Astrocyte (in vitro differentiated cells and primary cell): ENCODE results near the gene LPO. TPM values are rescaled to one million over a fixed set of nuclear protein-coding genes. Genes with fewer than 3 reads are reported as not detected.

Experiments used
- DNase-seq: peaks from one replicate; pipeline ENCODE4 v3.0.0-alpha.2; 2010; ENCODE audit warnings: low read depth
- FAIRE-seq: peaks from 2 replicates; lab custom pipeline; 2011; peaks lifted over from hg19 to GRCh38; lab: Jason Lieb, UNC
- H2AFZ ChIP-seq: 2 replicates; pipeline ENCODE4 v1.6.0; 2012; ENCODE audit warnings: low read depth, low read length, inconsistent platforms
- H3K27ac ChIP-seq: 2 replicates; pipeline ENCODE4 v1.5.1; 2011; ENCODE audit warnings: low read depth, low read length, inconsistent platforms
- H3K27me3 ChIP-seq: 2 replicates; pipeline ENCODE4 v1.6.0; 2011; ENCODE audit warnings: low read length, inconsistent platforms; ENCODE audit not compliant: insufficient read depth
- H3K36me3 ChIP-seq: 2 replicates; pipeline ENCODE4 v1.5.1; 2011; ENCODE audit warnings: low read length, inconsistent platforms; ENCODE audit not compliant: insufficient read depth
- H3K4me1 ChIP-seq: 2 replicates; pipeline ENCODE4 v1.5.1; 2011; ENCODE audit warnings: low read length, inconsistent platforms; ENCODE audit not compliant: insufficient read depth
- H3K4me2 ChIP-seq: 2 replicates; pipeline ENCODE4 v1.6.0; 2012; ENCODE audit warnings: low read length, inconsistent platforms
- H3K4me3 ChIP-seq: 2 replicates; pipeline ENCODE4 v1.5.1; 2011; ENCODE audit warnings: low read depth, mild to moderate bottlenecking, low read length, inconsistent platforms; ENCODE audit not compliant: insufficient read depth
- H3K79me2 ChIP-seq: 2 replicates; pipeline ENCODE4 v1.6.0; 2012; ENCODE audit warnings: mild to moderate bottlenecking, low read length, inconsistent platforms; ENCODE audit not compliant: insufficient read depth
- H3K9ac ChIP-seq: 2 replicates; pipeline ENCODE4 v1.6.0; 2012; ENCODE audit warnings: mild to moderate bottlenecking, low read length, inconsistent platforms
- H3K9me3 ChIP-seq: 2 replicates; pipeline ENCODE4 v1.5.1; 2012; ENCODE audit warnings: low read depth, mild to moderate bottlenecking, low read length, inconsistent platforms; ENCODE audit not compliant: insufficient read depth
- H4K20me1 ChIP-seq: 2 replicates; pipeline ENCODE4 v1.6.0; 2012; ENCODE audit warnings: low read length, inconsistent platforms; ENCODE audit not compliant: insufficient read depth
- H3K27ac Mint-ChIP-seq: one replicate; pipeline ENCODE4 v1.8.0; 2021; ENCODE audit warnings: mild to moderate bottlenecking, mixed read lengths; ENCODE audit not compliant: unreplicated experiment
- H3K27me3 Mint-ChIP-seq: one replicate; pipeline ENCODE4 v1.8.0; 2021; ENCODE audit warnings: low read depth, mixed read lengths; ENCODE audit not compliant: unreplicated experiment
- H3K36me3 Mint-ChIP-seq: one replicate; pipeline ENCODE4 v1.8.0; 2021; ENCODE audit warnings: low read depth, mixed read lengths; ENCODE audit not compliant: unreplicated experiment
- H3K4me1 Mint-ChIP-seq: one replicate; pipeline ENCODE4 v1.8.0; 2021; ENCODE audit warnings: low read depth, mixed read lengths; ENCODE audit not compliant: unreplicated experiment
- H3K4me3 Mint-ChIP-seq: one replicate; pipeline ENCODE4 v1.8.0; 2021; ENCODE audit warnings: mild to moderate bottlenecking, moderate library complexity, mixed read lengths; ENCODE audit not compliant: unreplicated experiment
- H3K9me3 Mint-ChIP-seq: one replicate; pipeline ENCODE4 v1.8.0; 2021; ENCODE audit warnings: mild to moderate bottlenecking, mixed read lengths; ENCODE audit not compliant: unreplicated experiment
- CTCF ChIP-seq: IDR thresholded peaks from 2 replicates; pipeline ENCODE4 v1.5.1; 2011; ENCODE audit warnings: low read depth, mild to moderate bottlenecking, inconsistent platforms, low read length, moderate library complexity; ENCODE audit not compliant: insufficient read depth
- EZH2 ChIP-seq: IDR thresholded peaks from 2 replicates; pipeline ENCODE4 v1.6.1; 2012; ENCODE audit warnings: mild to moderate bottlenecking, low read length, inconsistent platforms; ENCODE audit not compliant: insufficient read depth
- total RNA-seq: library from RNA; stranded (reverse); gene quantifications from 2 replicates; pipeline ENCODE4 v1.2.1, GENCODE V29; 2021

Gene LPO
- total RNA-seq, 1 donor from 2014 or later: not detected

- Mint-ChIP-seq H3K27ac (no peak overlapping the region), H3K4me3 (no peak overlapping the region), H3K36me3 (no peaks in the 10 kb centered on the region), H3K9me3 (no peaks in the 10 kb centered on the region), H3K4me1 (no peaks in the 10 kb centered on the region), H3K27me3 (peaks cover 16% of the 10 kb centered on the region)
- no peaks in the 10 kb centered on the region for H3K36me3 ChIP-seq
- no peak overlapping the region for H3K4me2 ChIP-seq
- no peak overlapping the region for H3K9ac ChIP-seq
- FAIRE-seq (no peak), DNase-seq (no peak)
- no peak overlapping the region for H2AFZ ChIP-seq
- H3K4me1 ChIP-seq: no peaks in the 10 kb centered on the region
- H3K27me3 ChIP-seq: peaks cover 11% of the 10 kb centered on the region
- no peaks in the 10 kb centered on the region for H3K9me3 ChIP-seq
- TF ChIP-seq CTCF (no peak), EZH2 (no peak)
- H3K4me3 ChIP-seq: no peak overlapping the region
- H3K27ac ChIP-seq: no peak overlapping the region
- H4K20me1 ChIP-seq: no peaks in the 10 kb centered on the region
- no peaks in the 10 kb centered on the region for H3K79me2 ChIP-seq
These were observed 64.0 kb downstream of the LPO start for GRCh38 chr17:58302171-58302918.

- no peak overlapping the region for H3K27ac ChIP-seq
- H3K27me3 Mint-ChIP-seq: peaks cover 19% of the 10 kb centered on the region
- no peaks in the 10 kb centered on the region for H3K79me2 ChIP-seq
- H3K9me3 ChIP-seq: no peaks in the 10 kb centered on the region
- no peak overlapping the region for H3K4me3 ChIP-seq
- peaks cover 11% of the 10 kb centered on the region for H3K27me3 ChIP-seq
- H3K36me3 ChIP-seq: no peaks in the 10 kb centered on the region
- no peak overlapping the region for H3K27ac Mint-ChIP-seq
- TF ChIP-seq CTCF (no peak), EZH2 (no peak)
- H3K9me3 Mint-ChIP-seq: no peaks in the 10 kb centered on the region
- no peak overlapping the region for H3K4me2 ChIP-seq
- FAIRE-seq (no peak), DNase-seq (no peak)
- H2AFZ ChIP-seq: no peak overlapping the region
- no peak overlapping the region for H3K9ac ChIP-seq
- H3K4me1 Mint-ChIP-seq: no peaks in the 10 kb centered on the region
- H3K4me3 Mint-ChIP-seq: no peak overlapping the region
- no peaks in the 10 kb centered on the region for H3K4me1 ChIP-seq
- no peaks in the 10 kb centered on the region for H4K20me1 ChIP-seq
- H3K36me3 Mint-ChIP-seq: no peaks in the 10 kb centered on the region
These were observed 64.7 kb downstream of the LPO start for GRCh38 chr17:58302919-58303585.
